Measurements from ENCODE around the gene LYRM4.

Gene LYRM4

DNA sequence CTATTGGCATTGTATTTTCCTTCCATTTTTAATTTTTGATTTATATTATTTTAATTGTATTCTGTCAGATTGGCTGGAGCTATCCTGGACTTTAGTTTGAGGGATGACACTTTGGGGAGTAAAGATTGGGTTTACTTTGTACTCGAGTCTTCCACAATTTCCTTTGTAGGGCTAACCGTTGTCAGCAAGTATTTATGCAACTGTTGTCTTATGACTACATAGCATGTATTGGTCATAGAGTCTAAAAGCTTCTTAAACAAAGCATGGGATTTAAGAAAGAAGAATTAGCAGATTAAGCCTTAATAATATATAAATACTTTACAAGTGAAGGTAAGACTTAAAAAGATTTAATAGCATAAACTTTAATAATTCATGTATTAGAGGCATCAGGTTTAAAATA, 20.2 kb upstream of the LYRM4 start:
- DNase-seq (ENCODE audit: low spot score), result no peak

DNA sequence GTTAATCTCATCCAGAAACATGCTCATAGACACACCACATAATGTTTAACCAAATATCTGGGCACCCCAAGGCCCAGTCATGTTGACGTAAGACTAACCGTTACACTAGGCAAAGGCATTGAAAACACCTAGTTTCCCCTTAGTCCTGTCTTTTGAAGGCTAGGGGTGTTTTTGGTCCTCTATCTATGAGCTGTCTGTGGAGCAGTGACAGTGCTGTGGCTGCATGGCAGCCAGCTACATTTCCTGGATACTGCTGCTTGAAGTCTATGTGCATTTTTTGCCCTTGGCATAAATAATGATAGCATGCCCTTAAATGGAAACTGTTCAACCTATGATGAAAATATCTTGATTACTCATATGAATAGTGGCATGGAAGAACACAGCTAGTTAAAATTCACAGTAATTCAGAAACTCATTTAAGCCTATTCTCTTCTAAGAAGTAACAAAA, 19.2 kb upstream of the LYRM4 start:
- DNase-seq (ENCODE audit: low spot score), result no peak

DNA sequence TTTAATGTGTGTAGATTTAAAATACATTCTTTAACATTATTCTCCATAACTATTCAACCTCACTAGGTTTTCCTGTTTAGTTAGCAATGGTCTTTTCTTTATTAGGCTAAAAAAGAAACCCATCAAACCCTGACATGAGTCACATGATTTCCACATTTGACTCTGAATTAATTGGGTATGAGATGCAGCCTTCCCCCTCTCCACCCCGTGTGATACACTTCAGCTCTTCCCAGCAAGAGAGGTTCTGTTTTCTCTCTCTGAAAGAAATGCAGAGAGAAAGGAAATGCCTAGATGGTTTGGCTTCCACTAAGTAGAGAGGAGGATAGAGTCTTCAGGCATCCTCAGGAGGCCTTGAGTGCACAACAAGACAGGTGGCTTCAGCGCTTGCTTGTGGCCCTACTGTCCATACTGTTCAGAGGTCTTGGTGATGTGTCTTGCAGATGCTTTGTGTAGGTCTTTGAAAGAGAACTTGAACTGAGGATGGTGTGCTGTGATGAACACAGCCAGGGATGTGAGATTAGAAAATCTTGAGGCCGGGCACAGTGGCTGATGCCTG, 17.9 kb upstream of the LYRM4 start:
- no peak for DNase-seq (ENCODE audit: low spot score)

GRCh38 chr6:5278047-5278446, 17.3 kb upstream of the LYRM4 start:
- DNase-seq (ENCODE audit: low spot score), result no peak

DNA sequence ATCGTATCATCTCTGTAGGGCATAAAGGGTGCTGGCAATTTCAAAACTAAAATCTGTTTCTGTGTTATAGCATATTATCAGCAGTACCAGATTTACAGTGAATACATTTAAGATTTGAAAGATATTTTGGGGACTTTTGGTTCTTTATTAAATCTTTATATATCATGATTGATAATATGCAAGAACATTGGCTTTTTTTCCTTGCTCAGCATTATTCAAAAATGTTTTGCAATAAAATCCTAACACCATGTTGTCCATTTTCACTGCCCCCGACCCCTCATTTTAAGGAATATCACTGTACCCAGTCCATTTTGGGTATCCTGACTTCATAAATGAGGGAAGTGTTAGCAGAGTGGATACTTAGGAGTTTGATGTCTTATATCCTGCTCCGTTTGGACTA, 16.8 kb upstream of the LYRM4 start:
- DNase-seq (ENCODE audit: low spot score), result no peak

DNA sequence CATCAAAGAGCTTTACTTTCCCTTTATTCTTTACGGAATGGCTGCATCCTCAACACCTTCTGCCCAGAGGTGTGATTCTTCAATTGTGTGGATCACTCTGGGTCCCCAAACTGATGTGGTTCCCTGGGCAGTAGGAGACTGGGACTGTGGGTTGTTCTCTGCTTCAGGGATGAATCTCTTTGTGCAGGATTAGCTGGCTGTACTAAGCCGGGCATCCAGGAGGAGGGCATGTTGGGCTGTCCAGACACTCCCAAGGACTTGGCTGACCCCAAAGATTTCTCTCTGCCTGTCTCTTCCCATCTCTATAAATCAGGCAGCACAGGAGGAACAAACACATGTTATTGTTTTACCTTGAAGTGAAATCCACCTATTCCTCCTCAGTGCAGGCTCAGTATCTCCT, 15.8 kb upstream of the LYRM4 start:
- no peak for DNase-seq (ENCODE audit: low spot score)

DNA sequence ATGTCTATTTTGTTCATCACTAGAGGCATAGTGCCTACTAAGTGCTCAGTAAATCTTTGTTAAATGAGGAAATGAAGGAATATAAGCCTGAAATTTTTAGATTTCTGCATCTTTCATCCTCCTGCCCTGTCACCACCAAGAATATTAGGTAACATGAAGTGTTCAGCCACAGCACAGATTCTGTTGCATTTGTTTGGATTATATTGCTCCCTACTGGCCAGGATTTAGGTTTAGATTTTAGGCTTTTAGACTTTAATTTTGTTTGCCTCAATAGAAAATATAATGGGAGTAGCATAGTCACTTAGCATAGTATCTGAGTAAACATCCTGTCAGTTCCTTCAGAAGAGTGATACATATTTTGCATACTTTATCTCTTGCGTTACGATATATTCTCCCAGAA, 14.7 kb upstream of the LYRM4 start:
- no peak for DNase-seq (ENCODE audit: low spot score)

GRCh38 chr6:5274231-5274630, 13.5 kb upstream of the LYRM4 start:
- DNase-seq (ENCODE audit: low spot score), result no peak

DNA sequence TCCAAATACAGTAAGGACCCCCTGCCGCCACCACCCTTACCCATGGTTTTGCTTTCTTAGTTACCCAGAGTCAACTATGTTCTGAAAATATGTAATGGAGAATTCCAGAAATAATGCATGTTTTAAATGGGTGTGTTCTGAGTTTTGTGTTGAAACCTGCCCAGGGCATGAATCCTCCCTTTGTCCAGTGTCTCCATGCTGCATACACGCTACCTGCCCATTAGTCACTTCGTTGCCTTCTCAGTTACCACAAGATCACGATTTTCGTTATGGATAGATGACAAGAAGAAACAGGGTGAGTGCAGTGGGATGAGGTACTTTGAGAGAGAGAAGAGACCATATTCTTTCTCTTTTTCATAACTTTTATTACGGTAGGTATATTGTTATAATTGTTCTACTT, 11.2 kb upstream of the LYRM4 start:
- no peak for DNase-seq (ENCODE audit: low spot score)

- no peak for DNase-seq (ENCODE audit: low spot score)
These were observed 9.4 kb upstream of the LYRM4 start for GRCh38 chr6:5270093-5270680.

GRCh38 chr6:5266423-5266822, 5.7 kb upstream of the LYRM4 start:
- DNase-seq (ENCODE audit: low spot score), result no peak

- DNase-seq (ENCODE audit: low spot score), result no peak
These were observed 877 bp upstream of the LYRM4 start for GRCh38 chr6:5261545-5262109.

- peak; percentile 84 for DNase-seq (ENCODE audit: low spot score)
These were observed 584 bp downstream of the LYRM4 start for GRCh38 chr6:5260111-5260620.

GRCh38 chr6:5259428-5259827, 1.3 kb downstream of the LYRM4 start:
- DNase-seq (ENCODE audit: low spot score), result no peak

DNA sequence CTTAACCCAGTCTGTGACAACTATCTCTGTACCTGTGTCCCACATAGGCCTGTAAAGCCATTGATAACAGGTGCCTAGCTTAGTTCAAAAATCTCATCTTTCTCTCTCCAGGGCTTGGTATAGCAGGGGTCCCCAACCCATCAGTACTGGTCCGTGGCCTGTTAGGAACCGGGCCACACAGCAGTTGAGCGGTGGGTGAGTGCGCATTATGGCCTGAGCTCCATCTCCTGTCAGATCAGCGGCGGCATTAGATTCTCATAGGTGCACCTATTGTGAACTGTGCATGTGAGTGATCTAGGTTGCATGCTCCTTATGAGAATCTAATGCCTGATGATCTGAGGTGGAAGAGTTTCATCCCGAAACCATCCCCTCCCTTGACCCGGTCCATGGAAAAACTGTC, 3.4 kb downstream of the LYRM4 start:
- no peak for DNase-seq (ENCODE audit: low spot score)

- DNase-seq (ENCODE audit: low spot score), result no peak
These were observed 3.8 kb downstream of the LYRM4 start for GRCh38 chr6:5256952-5257351.

DNA sequence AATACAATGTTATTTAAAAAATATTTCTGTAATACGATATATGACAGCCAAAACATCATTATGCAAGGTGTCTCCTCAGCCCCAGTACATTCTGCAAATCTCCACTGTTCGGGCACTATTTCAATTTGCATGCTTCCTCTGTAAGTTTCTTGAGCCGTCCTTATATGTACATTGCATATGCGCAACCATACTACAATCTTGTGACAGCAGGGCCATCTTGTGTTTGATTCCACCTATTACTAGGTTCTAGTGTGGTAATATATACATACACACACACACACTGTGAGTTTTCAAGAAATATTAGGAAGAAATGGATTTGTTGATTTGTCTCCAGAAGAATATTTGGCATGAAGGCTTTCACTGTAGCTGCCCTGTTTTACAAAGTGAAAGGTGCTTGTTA, 9.8 kb downstream of the LYRM4 start:
- DNase-seq (ENCODE audit: low spot score), result no peak

- no peak for DNase-seq (ENCODE audit: low spot score)
These were observed 10.3 kb downstream of the LYRM4 start for GRCh38 chr6:5250451-5250850.

DNA sequence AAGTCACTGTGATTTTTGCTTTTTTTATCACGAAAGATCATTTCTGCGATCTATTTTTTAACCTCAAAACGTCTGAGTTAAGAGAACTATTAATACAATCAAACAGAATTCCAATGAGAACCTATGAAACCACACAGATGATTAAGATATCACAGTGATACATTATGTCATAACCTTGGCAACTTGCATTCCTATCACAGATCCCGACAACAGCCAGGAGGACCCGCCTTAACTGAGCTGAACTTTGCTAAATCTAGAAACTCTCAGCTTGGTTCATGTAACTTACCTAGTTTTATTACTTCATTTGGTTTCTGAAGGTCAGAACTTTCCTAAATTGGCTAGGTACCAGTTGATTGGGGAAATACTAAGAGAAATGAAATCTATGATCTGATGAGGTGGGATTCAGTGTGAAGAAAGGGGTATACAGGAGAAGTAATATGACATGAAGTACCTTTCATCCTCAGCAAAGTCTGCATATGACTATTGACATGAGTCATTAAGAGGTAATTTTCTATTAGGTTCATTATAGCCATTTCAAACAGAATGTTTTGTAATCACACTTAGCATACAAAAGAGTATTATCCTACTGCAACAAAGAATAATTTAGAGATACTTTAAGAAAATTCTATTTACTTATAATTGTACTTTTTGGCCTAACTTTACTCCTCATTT, 11.2 kb downstream of the LYRM4 start:
- no peak for DNase-seq (ENCODE audit: low spot score)

GRCh38 chr6:5248302-5249098, 12.2 kb downstream of the LYRM4 start:
- DNase-seq (ENCODE audit: low spot score), result no peak

DNA sequence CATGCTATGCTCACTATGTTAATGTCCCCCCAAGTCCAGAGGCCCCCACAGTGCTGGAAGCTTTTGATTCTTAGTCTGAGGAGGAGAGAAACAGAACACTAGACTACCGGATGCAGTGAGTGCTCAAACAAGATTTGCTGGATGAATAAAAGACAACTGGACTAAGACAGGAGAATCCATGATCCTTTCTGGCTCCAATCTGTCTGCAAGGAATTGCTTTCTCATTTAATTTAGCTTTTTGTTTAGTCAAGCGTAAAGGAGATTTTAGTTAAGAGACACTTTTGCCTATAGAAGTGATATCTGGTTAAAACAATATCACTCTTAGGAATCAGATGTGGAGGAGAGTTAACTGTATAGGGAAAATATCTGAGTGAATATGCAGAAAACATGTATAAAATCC, 13.5 kb downstream of the LYRM4 start:
- DNase-seq (ENCODE audit: low spot score), result no peak
